ENCODE measurements around the gene ETV2.
"Not testable (repeated sequence)": the region's sequence is repeated elsewhere in the genome, so short reads cannot be mapped to it uniquely, and the experiment has no call there.

ETV2 gene

GRCh38 chr19:35628565-35629331, 12.8 kb upstream of the ETV2 start, which contains the start of gene RBM42:
Gene RBM42 (plus strand): TSS chr19:35629036. CDS start chr19:35629154, 118 bp downstream.
- DNase-seq (ENCODE audit: low spot score), result peak; percentile 100

- no peak for DNase-seq (ENCODE audit: low spot score)
Measured at GRCh38 chr19:35629332-35629633, 12.3 kb upstream of the ETV2 start.

GRCh38 chr19:35633727-35634440, 7.7 kb upstream of the ETV2 start:
- DNase-seq (ENCODE audit: low spot score), result no peak

GRCh38 chr19:35636651-35637050, 4.9 kb upstream of the ETV2 start:
- no peak for DNase-seq (ENCODE audit: low spot score)

- DNase-seq (ENCODE audit: low spot score), result no peak
Measured at GRCh38 chr19:35637165-35637564, 4.4 kb upstream of the ETV2 start.

GRCh38 chr19:35639321-35639639, 2.3 kb upstream of the ETV2 start:
- no peak for DNase-seq (ENCODE audit: low spot score)

GRCh38 chr19:35639863-35640262, 1.7 kb upstream of the ETV2 start:
- no peak for DNase-seq (ENCODE audit: low spot score)

- no peak for DNase-seq (ENCODE audit: low spot score)
Measured at GRCh38 chr19:35642312-35642711, 767 bp downstream of the ETV2 start.

GRCh38 chr19:35642798-35643254, 1.3 kb downstream of the ETV2 start:
- DNase-seq (ENCODE audit: low spot score), result no peak

GRCh38 chr19:35643255-35644205, 2.0 kb downstream of the ETV2 start:
- DNase-seq (ENCODE audit: low spot score), result peak; percentile 96

- DNase-seq (ENCODE audit: low spot score), result peak; percentile 99
Measured at GRCh38 chr19:35644206-35644986, 2.9 kb downstream of the ETV2 start.

- DNase-seq (ENCODE audit: low spot score), result peak; percentile 87
Measured at GRCh38 chr19:35644987-35645679, 3.6 kb downstream of the ETV2 start.

- no peak for DNase-seq (ENCODE audit: low spot score)
Measured at GRCh38 chr19:35645680-35646511, 4.4 kb downstream of the ETV2 start.

GRCh38 chr19:35648017-35648961, 6.7 kb downstream of the ETV2 start, which contains the start of gene COX6B1:
Gene COX6B1 (plus strand): TSS chr19:35648323. CDS start chr19:35651244, 2,921 bp downstream.
- peak; percentile 95 for DNase-seq (ENCODE audit: low spot score)

GRCh38 chr19:35650581-35650980, 9.0 kb downstream of the ETV2 start:
- no peak for DNase-seq (ENCODE audit: low spot score)

GRCh38 chr19:35654828-35655227, 13.3 kb downstream of the ETV2 start:
- not testable (repeated sequence) for DNase-seq (ENCODE audit: low spot score)

GRCh38 chr19:35655600-35655999, 14.1 kb downstream of the ETV2 start:
- no peak for DNase-seq (ENCODE audit: low spot score)

GRCh38 chr19:35656700-35657099, 15.2 kb downstream of the ETV2 start:
- DNase-seq (ENCODE audit: low spot score), result no peak

Data from HuH-7 (cell line).